CD4-positive, alpha-beta T cell treated with Interferon alpha-2 for 1 hour (primary cell): ENCODE measurements around the gene ZNF565.
"Not testable (repeated sequence)": the region's sequence is repeated elsewhere in the genome, so short reads cannot be mapped to it uniquely, and the experiment has no call there.

ENCODE experiments used
- DNase-seq, 2 donors: peaks; one replicate each; pipeline ENCODE4 v3.0.0-alpha.2; 2020 to 2022

ZNF565 gene

DNA sequence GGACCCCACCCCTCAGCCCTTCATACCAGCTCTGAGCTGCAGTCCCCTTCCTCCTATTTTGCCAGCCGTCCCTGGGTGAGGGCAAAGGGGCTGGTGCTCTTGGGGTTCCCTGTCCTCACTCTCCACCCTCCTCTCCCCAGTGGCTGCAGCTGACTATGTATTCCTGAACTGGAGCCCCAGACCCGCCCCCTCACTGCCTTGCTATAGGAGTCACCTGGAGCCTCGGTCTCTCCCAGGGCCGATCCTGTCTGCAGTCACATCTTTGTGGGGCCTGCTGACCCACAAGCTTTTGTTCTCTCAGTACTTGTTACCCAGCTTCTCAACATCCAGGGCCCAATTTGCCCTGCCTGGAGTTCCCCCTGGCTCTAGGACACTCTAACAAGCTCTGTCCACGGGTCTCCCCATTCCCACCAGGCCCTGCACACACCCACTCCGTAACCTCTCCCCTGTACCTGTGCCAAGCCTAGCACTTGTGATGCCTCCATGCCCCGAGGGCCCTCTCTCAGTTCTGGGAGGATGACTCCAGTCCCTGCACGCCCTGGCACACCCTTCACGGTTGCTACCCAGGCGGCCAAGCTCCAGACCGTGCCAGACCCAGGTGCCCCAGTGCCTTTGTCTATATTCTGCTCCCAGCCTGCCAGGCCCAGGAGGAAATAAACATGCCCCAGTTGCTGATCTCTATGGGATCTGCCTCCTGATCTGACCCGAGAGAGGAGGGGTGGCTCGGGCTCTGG, 64.6 kb downstream of the ZNF565 start:
- DNase-seq = no peak

DNA sequence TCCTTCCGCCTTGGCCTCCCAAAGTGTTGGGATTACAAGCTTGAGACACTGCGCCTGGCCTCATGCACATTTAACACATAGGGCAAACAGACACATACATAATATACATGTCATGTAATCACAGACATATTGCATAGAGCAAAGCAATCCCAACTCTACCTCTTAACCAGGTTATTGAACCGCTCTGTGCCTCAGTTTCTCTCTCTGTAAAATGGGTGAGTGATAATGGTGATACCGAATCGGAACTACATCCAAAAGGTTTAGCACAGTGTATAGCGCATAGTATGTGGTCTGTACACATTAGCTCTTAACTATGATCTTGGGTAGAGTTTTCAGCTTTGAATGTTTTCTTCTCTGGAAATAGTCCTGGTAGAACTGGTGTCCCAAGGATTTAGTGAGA, 69.8 kb downstream of the ZNF565 start:
- DNase-seq = no peak

DNA sequence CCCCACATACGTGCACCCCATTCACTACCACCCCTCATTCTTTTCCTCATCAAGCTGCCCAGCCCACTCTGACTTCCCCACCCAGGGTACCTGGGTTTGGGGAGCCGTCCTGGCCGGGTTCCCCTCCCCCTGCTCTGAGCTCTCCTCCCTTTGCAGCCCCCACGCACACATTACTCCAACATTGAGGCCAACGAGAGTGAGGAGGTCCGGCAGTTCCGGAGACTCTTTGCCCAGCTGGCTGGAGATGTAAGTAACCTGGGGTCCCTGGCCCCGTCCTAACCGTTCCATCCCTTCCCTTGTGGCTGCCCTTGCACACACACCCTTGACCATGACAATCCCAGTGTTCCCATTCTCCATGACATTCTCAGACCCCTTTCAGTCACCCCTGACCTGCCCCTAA, 72.0 kb downstream of the ZNF565 start:
- DNase-seq = no peak

DNA sequence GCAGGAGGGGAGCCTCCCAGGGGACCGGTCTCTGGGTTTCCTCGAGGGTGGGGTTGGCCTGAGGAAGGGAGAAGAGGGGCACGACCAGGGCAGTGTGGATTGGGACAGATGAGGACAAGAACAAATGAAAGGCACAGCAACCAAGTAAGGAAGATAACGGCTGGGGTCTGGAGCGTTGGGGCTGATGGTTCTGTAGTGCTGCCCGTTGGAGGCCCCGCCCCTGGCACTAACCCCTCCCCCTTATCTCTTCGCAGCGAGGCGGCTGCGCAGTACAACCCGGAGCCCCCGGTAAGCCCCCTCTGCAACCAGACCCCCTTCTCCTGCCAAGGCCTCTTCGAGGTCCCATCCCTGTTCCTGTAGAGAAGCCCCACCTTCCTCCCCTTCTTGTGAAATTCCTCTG, 72.4 kb downstream of the ZNF565 start:
- DNase-seq = no peak

DNA sequence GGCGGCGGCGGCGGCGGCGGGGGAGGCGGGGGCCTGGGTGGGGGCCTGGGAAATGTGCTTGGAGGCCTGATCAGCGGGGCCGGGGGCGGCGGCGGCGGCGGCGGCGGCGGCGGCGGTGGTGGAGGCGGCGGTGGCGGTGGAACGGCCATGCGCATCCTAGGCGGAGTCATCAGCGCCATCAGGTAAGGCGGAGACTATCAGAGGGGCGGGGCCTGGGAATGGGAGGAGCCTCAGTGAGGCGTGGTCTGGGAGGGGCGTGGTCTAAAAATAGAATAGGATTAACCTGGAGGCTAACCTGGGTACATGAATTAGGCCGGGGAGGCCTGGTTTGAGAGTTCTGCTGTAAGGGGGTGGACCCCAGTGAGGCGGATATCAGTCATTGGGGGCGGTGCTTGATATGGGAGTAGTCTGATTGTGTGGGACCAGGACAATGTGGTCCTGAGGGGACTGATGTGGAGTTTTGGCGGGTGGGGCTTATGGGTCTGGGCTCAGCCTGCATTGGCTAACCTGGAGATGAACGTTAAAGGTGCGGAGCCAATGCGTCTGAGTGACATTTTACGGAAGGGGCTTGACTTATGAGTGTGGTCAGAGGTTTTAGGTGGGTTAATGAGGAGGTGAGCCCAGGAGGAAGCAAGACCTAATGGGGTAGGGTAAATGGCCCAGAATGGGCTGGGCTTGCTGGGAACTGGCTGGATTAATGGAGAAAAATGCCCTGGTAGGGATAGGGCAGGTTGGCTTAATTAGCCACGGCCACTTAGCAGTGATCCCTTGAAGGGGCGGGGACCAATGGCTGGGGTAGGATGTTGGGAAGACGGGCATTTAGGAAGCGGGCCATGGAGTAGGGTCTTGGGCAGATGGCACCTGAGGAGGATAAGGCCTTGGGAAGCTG, 73.2 kb downstream of the ZNF565 start:
- DNase-seq = peak; percentile 88 to 95

DNA sequence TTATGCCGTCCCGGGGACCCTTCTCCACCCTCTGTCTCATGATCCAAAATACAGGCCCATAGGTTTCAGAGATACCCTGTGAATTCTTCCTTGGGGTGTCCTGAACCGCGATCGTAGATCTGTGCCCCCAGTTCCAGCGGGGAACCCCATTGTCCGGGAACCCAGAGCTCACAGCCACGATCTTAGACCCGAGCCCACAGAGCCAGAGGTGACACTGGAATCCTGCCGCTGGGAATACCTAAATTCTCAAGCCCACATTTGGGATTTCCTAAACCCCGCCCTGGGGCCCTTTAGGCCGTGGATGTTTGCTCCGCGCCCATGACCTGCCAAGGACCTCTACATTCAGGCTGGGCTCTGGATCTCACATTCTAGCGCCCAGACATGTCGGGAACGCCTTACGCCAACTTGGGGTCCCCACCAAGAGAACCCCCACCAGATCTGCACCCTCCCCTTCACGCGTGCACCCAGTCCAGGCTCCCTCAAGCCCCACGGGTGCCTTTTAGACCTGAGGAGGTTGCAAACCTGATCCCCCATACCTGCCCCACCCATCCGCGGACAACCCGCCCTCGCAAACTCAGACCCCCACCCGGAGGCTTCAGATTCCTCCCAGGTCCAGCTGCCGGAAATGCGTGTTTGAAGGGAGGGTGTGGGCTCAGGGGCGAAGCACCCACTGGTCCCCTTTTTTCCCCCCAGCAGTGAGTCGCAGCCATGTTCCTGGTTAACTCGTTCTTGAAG, 74.0 kb downstream of the ZNF565 start:
- DNase-seq = peak in 1 of 2 donors; percentile 9

DNA sequence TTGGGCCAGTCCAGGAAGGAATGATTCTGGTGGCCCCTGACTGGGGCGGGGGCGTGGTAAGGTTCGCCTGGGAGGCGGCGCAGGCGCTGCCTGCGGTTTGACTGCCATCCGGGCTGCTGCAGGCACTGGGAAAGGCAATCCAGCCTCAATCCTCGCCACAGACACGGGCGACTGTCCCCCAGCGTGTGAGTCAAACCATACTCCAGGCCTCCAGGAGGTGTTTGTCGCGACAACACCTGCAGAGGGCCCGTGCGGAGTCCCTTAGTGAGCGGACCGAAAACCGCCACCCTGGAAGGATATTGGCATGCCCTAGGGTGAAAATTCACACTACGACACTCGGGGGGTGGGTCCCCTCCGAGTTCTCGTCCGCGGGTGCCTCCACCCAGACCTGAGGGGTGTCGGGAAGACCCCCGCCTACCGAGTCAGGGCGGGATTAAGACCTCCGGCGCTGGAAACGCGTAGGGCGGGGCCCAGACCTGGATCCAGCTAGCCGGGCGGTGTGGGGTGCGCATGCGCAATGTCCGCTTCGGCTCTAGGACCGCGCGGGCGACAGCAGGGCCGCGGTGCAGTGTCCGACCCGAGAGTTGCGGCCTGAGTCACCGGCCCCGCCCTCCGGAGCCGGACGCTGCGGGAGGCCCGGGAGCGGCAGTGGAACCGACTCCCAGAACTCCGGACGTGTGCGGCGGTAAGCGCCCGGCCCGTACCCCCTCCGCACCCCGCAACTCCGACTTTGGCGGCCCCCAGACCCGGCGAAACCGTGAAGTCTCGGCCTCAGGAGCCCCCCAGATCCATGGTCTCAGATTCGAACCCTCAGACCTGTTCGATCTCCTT, 74.8 kb downstream of the ZNF565 start, which contains the start of gene CAPNS1:
Gene CAPNS1 (plus strand): TSS at position 594 of the 831 bp plus-strand sequence. CDS start 946 bp downstream, outside the sequence.
- DNase-seq = peak; percentile 93 to 94

DNA sequence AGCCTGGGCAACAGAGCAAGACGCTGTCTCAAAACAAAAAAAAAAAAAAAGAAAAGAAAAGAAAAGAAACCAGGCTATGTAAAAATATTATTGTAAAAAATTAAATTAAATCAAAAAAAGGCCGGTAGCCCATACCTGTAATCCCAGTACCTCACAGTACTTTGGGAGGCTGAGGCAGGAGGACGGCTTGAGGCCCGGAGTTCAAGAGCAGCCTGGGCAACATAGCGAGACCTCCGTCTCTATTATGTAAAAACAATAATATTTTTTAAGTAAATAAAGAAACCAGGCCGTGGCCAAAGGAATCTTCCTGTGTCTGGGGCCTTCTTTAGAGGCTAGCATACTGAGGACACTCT, 75.4 kb downstream of the ZNF565 start:
- no peak for DNase-seq

DNA sequence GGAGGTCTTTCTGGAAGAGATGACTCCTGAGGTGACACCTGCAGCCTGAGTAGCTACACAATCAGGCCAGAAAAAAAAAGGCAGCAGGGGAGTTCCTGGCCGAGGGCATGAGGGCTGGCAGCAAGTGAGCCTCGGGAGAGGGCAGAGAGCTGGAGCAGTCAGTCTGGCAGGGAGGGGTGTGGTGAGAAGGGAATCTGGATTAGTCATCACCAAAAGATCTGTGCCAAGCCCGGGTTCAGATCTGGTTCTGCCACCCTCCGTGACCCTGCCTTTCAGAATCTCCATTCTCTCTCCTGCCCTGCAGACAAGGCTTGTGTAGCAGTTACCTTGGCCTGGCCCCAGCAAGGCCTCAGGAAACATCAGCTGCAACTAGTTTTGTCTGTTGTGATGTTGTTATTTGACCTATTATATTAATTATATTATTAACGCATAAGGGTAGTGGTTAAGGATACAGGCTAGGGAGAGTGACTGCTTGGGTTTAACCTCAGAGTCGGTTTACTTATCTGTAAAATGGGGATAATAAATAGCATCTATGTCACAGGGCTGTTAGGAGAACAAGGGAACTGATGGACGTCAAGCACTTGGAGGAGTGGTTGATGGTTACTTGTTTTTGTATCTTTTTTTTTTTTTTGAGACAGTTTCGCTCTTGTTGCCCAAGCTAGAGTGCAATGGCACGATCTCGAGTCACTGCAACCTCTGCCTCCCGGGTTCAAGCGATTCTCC, 77.3 kb downstream of the ZNF565 start:
- no peak for DNase-seq

DNA sequence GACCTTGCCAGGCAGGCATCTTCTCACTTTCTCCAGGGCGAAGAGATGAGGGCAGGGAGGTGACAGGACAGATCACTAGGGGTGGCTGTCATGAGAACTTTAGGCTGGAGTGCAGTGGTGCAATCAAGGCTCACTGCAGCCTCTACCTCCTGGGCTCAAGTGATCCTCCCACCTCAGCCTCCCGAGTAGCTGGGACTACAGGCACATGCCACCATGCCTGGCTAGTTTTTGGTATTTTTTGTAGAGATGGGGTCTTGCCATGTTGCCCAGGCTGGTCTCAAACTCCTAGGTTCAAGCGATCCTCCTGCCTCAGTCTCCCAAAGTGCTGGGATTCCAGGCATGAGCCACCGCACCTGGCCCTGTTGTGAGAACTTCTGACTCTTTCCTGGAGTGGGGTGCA, 79.6 kb downstream of the ZNF565 start:
- not testable (repeated sequence) for DNase-seq
